GM21528 (cell line): ENCODE measurements around the gene PEX12.
"Not testable (repeated sequence)": the region's sequence is repeated elsewhere in the genome, so short reads cannot be mapped to it uniquely, and the experiment has no call there.

Experiments used
- ATAC-seq: cut with Tn5 transposase; IDR thresholded peaks from one replicate; pipeline ENCODE4 v1.9.1; 2021; ENCODE audit warnings: mild to moderate bottlenecking, moderate library complexity; ENCODE audit not compliant: unreplicated experiment, low FRiP score

Gene PEX12

DNA sequence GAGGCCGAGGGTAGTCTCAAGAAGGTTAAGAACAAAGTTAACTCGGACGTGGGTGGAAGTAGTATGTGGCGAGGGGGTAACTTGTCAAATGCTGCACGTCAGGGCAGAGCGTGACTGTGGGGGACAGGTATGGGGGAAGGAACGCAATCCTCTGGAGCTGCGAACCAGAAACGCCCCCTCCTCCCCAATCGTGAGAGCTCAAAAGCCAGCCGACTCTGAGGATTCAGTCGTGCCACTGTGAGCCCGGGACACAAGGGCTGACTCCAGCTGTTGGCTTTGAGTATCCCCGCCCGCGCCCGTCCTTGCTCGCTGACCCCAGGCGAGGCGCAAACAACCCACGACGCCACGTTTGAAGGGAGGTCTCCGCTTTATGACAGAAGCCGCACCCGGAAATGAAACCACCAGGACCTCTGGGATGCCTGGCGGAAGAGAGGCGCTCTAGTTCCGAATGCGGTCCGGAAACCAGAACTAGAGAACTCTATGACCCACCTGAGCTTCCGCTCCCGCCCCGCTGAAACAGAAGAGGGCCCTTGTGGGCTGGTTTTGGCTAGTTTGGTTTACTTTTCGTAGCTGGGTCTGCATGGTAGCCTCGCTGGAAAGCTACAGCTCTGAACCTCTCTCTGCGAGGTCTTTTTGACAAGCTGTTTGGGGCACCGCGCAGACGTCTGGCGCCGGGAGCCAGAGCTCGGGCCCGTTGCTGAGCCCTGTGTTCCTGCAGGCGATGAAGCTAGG, at the start of gene PEX12:
Gene PEX12, minus strand, starts transcription at position 375 of the 732 bp plus-strand sequence. CDS start 550 bp downstream, outside the sequence.
- ATAC-seq = peak; percentile 89

DNA sequence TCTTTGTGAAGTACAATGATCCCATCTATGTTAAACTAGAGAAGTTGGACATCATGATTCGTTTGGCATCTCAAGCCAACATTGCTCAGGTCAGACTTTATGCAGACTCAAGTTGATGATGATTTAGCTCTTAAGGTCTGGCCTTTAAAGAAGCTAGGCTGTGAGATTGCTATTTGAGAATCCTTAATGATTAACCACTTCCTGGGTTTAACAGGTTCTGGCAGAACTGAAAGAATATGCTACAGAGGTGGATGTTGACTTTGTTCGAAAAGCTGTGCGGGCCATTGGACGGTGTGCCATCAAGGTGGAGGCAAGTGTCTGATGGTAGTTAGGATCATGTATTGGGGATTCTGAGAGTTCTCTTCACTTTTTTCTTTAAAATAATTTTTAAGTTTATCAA, 49.0 kb upstream of the PEX12 start:
- no peak for ATAC-seq

DNA sequence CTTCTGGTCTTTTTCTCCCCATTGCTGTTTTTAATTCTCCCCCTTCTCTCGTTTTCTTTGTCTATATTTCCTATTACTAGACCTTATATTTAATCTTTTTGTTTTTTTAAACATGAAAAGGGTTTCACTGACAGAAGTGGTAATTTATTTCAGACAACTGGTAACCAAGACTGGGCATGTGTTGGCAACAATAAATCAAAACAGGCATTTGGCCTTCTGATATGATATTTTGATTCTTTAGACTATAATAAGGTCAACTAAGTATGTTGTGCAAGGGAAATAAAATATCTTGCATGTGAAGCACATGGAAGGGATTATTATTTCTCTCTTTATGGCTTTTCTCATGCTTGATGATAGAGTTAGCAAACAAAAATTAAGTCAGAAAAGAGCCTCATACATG, 43.4 kb upstream of the PEX12 start:
- no peak for ATAC-seq

DNA sequence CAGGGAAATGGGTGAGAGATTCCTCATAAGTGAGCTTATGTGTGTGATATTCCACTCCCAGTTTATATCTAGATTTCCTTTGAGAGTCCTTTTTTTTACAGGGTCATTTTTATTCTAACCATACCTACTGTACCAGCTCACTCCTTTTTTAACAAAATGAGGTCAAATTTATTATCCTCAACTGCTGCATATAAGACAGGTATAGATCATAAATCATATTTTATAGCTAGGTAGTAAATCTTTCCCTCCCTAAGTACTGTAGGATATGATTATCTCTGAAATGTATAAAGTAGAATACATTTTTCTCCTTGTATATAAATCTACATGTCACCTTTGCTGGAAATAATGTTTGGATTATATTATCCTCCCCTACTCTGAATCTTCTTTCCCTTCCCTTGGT, 40.3 kb upstream of the PEX12 start:
- ATAC-seq = no peak

DNA sequence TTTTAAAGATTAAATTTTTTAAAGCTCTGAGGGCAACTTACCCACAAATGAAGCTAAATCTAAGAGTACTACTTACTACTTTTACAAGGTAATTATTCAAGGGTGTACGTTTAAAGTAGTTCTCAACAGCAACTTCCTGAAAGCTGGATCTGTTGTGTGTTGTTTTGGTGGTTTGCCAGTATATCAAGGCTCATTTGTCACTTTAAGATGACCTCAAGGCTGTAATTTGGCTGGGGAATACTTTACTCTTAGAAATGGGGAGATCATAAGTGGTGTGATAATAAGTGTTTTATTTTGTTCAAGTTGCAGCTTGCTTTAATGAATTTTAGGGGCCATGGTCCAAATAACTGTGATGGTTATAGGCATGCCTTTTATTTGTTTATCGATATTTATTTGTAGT, 39.1 kb upstream of the PEX12 start:
- no peak for ATAC-seq

DNA sequence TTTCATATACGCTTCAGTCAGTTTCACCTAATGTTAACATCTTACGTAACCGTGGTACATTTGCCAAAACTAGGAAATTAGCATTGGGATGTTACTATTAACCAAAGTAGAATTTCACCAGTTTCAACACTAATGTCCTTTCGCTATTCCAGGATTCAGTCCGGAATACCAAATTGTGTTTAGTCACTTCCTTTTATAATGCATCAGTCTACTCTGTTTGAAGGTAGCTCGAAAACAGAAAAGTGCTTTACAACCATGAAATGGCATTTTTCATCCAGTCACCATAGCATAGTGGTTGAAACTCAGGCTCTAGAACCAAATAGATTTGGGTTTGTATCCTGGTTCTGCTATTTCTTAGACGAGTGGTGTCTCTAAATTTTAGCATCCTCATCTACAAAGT, 38.2 kb upstream of the PEX12 start:
- ATAC-seq = no peak

DNA sequence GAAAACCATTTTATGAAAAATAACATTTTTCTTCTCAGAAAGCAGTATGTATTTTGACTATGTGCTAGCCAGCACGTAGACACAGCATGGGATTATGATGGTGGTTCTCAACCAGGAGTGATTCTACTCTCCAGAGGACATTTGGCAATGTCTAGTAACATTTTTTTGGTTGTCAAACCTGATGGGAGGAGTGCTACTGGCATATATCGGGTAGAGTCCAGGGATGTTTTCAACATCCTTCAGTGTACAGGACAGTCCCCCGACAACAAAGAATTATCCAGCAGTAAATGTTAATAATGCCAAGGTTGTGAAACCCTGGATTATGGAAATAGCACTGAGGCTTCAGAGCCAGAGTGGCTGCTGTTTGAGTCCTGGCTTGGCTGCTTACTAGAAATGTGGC, 36.4 kb upstream of the PEX12 start:
- ATAC-seq = no peak

DNA sequence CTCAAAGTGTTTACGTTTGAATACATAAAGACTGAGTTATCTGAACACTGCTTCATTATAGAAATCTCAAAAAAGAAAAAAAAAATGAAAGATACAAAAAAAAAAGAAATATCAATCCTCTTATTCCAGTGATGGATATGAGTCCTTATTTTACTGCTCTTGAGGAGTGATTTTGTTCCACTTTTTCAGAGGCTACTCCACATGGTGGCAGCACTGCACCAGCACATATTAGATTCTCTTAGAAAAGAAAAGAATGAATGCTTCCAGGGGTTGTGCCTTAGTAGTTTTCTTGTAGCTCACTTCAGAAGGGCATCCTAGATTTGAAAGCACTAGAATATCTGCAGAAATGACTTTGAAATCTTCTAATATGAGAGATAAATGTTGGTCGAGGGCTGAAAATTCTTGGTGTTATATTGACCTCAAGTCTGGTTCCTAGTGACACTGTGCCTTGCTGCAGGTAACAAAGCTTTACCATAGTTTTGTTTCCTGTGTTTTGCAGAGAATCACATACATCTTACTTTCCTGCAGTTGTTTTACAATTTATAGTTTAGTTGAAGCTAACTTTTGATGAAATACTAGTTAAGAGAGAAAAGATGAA, 34.7 kb upstream of the PEX12 start:
- no peak for ATAC-seq

DNA sequence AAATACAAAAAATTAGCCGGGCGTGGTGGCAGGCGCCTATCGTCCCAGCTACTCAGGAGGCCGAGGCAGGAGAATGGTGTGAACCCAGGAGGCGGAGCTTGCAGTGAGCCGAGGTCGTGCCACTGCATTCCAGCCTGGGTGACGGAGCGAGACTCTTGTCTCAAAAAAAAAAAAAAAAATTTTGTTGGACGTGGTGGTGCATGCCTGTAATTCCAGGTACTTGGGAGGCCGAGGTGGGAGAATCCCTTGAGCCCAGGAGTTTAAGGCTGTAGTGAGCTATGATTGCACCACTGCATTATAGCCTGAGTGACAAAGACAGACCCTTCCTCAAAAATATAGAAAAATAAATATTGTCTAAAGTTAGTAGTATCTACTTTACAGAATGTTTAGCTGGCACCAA, 32.4 kb upstream of the PEX12 start:
- ATAC-seq = not testable (repeated sequence)

DNA sequence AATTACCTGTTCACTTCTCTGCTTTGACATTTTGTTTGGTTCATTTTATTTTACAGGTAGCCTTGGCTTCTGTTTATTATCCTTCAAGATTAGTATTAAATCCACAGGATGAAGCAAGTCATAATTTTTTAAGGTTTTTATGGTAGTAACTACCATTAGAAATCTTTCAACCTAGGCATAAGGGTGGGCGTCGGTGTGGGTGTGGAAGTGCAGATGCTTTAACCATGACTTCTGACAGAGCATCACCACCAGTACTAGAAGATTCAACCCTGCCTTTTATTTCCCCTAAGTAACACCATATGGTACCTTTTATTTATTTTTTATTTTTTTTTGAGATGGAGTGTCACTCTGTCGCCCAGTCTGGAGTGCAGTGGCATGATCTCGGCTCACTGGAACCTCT, 31.5 kb upstream of the PEX12 start:
- ATAC-seq = no peak

DNA sequence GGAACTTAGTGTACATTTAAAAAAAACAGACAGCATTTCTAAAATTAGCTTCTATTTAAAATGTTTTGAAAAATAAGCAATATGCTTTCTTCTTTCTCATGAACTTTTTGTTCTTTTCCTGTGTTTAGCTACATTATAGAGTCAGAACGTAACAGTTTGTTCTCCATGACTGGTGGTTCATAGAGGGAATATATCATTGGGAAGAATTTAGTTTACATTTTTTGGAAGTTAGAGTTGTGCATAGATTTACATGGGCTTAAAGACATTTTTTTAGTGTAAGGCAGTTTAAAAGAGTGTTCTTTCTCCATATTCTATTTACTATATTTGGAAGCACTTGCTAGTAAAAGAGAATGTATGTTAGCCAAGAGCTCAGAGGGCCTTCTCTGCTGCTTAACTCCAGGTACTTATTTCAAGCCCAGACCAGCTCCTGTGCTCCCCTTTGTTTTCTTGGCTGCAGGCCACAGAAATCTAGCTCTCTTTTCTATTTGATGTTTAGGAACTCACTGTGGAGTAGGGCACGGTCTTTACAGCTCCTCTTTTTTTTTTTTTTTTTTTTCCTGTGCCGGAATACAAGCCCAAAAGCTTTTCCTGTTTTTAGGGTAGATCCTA, 29.0 kb upstream of the PEX12 start:
- ATAC-seq = no peak

DNA sequence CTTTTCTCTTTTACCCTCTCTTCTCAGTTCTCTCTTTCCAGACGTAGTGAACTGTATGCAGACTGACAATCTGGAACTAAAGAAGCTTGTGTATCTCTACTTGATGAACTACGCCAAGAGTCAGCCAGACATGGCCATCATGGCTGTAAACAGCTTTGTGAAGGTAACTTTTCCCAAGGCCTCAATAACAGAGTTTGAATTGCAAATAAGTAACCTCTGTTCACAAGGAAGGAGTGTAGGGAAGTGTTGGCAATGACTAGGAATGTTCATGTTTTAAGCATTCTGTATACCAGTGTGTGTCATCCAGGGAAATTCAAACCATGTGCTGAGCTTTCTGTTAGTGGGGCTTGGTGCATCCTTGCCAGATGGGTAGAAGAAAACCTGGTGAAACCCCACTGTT, 27.3 kb upstream of the PEX12 start:
- no peak for ATAC-seq

DNA sequence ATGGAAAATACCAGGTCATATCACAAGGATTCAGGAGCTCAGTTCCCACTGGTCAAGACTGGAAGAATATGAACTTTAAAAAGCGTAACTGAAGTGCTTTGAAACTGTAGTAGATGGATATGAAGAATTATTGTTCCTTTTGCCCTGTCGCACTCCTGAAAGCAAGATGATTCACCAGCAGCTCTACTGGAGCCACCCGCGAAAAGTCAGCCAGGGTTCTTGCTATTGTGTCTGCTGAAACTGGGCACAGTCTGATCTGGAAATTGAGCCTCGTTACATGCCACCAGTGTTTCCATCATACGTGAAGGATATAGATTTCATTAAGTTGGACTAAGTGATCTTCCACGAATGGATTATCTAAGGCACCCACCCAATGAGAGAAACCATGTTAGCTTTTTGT, 25.3 kb upstream of the PEX12 start:
- ATAC-seq = no peak

DNA sequence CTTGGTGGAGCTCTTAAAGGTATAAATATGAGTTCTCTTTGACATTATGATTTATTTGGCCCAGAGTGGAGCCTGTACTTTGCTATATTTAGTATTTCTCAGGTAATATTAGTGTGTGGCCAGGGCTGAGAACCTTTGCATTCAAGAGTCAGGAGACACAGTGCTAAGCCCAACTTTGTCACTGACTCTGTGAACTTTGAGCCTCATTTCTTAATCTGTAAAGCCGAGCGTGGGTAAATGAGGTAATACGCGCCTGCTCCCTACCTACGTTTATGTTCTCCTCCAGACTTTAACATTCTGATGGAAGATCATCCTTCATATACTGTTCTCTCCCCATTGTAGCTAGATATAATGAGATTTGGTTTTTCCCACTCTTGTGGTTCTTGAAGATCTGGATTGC, 19.2 kb upstream of the PEX12 start:
- ATAC-seq = no peak

DNA sequence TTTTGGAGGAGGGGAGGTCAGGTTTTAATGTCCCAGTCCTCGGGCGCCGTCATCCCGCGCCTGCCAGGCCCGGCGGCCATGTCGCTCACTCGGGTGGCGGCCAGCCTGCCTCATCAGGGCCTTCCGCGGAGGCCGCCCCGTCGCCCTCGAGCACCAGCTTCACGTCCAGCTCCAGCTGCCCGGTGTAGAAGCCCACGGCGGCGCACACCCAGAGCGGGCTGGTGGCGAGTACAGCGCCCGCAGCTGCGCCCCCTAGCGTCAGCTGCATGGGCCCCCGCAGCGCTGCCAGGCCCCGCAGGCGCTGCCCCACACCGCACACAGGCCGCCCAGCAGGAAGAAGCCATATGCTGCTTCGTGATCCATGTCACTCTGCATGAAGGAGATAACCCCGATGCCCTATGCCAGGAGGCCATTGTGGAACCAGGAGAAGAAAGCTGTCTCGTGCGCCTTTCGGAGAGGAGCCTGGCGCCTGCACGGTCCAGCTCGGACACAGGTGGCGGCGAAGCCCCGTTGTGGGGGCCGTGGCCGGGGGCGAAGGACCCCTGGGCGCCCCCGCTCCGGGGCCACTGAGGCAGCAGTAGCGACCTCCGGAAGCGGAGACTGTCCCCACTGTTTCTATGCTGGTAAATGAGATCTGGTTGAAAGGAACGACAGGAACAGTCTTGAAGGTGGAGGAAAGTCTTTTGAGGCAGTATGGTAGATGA, 18.3 kb upstream of the PEX12 start:
- ATAC-seq = no peak

DNA sequence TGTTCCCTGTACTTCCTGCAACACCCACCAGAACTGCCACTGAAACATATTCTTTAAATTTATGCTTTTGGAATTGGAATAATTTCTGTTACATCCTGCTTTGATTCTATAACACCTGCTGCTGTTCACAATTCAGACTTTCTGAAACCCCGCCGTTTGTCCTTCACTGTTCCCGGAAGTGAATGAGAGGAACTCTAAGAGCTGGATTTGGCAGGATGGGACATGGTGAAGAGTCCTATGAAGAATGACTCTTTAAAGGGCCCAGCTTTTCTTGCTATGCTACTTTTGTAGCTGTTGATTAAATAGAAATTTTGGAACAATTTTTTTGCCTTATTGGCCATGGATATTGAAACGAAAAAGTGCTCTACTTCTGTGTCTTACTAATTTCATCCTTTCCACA, 17.7 kb upstream of the PEX12 start:
- ATAC-seq = no peak

DNA sequence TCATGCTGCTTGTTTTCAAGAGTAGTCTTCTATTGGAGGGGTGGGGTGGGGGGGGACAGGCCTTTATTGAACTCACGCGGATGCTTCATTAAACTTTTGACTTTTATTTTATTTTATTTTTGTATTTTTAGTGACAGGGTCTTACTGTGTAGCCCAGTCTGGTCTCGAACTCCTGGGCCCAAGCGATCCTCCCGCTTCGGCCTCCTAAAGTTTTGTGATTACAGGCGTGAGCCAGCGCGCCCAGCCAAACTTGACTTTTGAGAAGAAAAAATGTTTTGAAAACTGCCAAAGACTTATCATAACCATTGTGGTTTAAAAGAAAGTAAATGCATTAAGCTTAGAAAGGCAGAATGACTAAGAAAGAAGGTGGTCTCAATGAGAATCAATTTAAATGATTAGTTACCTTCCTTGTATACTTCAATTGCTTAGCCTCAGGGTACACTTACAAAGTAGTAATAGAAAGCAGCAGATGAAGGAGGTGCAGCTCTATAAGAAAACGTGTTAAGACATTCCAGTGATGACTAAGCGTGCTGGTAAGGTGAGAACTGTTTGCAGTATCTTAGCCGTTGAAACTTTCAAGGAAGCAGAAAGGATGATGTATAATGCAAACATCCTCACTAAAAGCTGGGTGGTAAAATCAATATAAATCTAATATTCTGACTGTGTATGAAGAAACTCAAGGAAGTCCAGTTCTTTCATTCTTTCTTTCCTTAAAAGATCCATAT, 10.0 kb upstream of the PEX12 start:
- ATAC-seq = no peak

DNA sequence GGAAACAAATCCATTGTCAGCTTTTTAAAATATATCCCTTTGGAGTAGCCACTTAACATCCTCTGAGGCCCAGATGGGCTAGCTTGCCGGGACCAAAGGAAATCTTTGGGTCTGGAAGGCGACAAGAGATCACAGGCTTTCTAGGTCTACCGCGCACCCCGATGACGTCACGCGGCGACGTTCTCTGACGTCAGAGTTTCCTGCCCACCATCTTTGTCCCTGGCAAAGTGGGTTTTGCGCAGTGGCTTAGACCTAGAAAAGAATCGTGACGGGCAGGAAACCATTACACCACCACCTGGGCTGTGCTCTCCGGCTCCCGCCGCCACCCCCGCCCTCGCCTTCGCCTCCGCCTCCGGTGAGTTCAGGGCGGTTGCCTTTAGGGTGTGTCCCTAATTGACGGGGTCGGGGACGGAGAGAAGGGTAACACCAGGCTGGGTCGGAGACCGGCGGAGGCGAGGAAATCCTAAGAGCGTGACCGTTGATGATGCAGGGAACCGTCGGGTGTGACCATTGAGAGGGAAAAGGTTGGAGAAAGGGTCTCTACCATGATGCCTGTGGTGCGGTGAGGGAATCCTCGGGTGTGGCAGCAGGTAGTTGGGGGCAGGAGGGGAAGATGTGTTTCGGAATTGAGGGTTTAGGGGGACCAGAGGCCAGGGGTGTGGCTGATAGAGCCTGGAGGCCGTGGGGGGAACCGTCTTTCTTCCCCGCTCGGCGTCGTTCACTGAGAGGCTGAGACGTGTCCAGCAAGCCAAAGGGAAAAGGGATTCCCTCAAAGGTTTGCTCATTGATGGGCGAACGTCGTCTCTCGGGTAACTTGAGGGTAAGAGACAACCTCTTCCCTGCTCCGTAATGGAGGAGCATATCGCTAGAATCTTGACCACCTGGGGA, 8.9 kb upstream of the PEX12 start, which contains the start of gene AP2B1:
Gene AP2B1, plus strand, starts transcription at position 249 of the 888 bp plus-strand sequence. CDS start 6,709 bp downstream, outside the sequence.
- peak; percentile 86 for ATAC-seq

DNA sequence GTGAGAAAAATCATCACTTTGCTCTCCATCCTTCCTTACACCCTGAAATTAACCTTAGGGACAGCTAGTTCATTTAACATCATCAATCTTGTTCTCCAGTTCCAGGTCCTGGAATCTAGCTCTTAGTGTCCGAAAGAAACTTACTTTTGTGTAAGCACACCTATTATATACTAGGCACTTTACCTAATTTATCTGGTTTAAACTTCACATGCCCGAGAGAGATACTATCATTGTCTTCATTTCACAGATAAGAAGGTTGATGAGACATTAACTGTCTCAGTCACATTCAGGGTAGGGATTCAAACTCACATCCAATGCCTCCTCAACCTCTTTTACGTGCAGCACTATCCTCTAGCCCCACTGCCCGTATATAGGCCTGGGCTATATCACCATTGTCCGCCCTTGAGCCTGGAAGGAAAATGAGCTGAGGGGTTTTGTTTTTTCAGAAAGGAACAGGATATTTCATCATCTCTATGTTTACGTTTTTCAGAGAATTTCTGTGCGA, 8.2 kb upstream of the PEX12 start:
- ATAC-seq = peak; percentile 17
